Stimulated activated CD8-positive, alpha-beta memory T cell treated with anti-CD3 and anti-CD28 coated beads, Interleukin-15, amount 100 ng/mL, for 1 hour (primary cell): ENCODE data around the gene TMEM151B.

ENCODE experiments used
- DNase-seq: peaks from one replicate; pipeline ENCODE4 v3.0.0-alpha.2; 2020; ENCODE audit warnings: low read depth

TMEM151B gene

GRCh38 chr6:44264154-44265006 is 5.9 kb upstream of the TMEM151B start:
- DNase-seq: no peak

GRCh38 chr6:44265007-44265721 is 5.1 kb upstream of the TMEM151B start, which contains the start of gene NFKBIE:
NFKBIE (minus strand) TSS chr6:44265551; CDS start chr6:44265346, 205 bp downstream.
- DNase-seq: peak; percentile 95

GRCh38 chr6:44265722-44266233 is 4.5 kb upstream of the TMEM151B start:
- DNase-seq: no peak

- no peak for DNase-seq
These were observed 3.9 kb upstream of the TMEM151B start for GRCh38 chr6:44266347-44266746.

- DNase-seq: no peak
These were observed 3.0 kb upstream of the TMEM151B start for GRCh38 chr6:44267252-44267651.

GRCh38 chr6:44268095-44268628 is 2.1 kb upstream of the TMEM151B start:
- peak; percentile 45 for DNase-seq

- no peak for DNase-seq
These were observed 901 bp upstream of the TMEM151B start for GRCh38 chr6:44269178-44269920.

GRCh38 chr6:44270526-44271405 is 516 bp downstream of the TMEM151B start:
- DNase-seq: no peak

- no peak for DNase-seq
These were observed 1.1 kb downstream of the TMEM151B start for GRCh38 chr6:44271406-44271723.

GRCh38 chr6:44271914-44272313 is 1.7 kb downstream of the TMEM151B start:
- no peak for DNase-seq

GRCh38 chr6:44272529-44272928 is 2.3 kb downstream of the TMEM151B start:
- DNase-seq: no peak

GRCh38 chr6:44272999-44273566 is 2.8 kb downstream of the TMEM151B start:
- no peak for DNase-seq

- no peak for DNase-seq
These were observed 3.4 kb downstream of the TMEM151B start for GRCh38 chr6:44273617-44274016.

- DNase-seq: no peak
These were observed 5.1 kb downstream of the TMEM151B start for GRCh38 chr6:44275271-44275748.

- no peak for DNase-seq
These were observed 5.7 kb downstream of the TMEM151B start for GRCh38 chr6:44275749-44276648.

GRCh38 chr6:44276667-44277640 is 6.7 kb downstream of the TMEM151B start:
- no peak for DNase-seq

GRCh38 chr6:44277763-44278162 is 7.5 kb downstream of the TMEM151B start:
- no peak for DNase-seq

GRCh38 chr6:44278315-44278714 is 8.1 kb downstream of the TMEM151B start:
- no peak for DNase-seq
